ENCODE results near the gene PRKCA.

The PRKCA gene

GRCh38 chr17:66413559-66414520, 111.4 kb downstream of the PRKCA start:
- no peak for DNase-seq (ENCODE audit: low spot score)
- no peaks in the 10 kb centered on the region for H3K36me3 ChIP-seq (replicated peaks in 1 of 2; ENCODE audit: control insufficient read depth in 2 of 2, insufficient read depth in 2 of 2, low read length in 2 of 2)
- peaks cover 4% of the 10 kb centered on the region in 2 donors for H3K4me1 ChIP-seq (ENCODE audit: control insufficient read depth in 2 of 2, insufficient read depth in 1 of 2, low read depth in 1 of 2, low read length in 2 of 2)
- H4K8ac ChIP-seq (ENCODE audit: low read depth, low read length): no peak overlapping the region
- no peaks in the 10 kb centered on the region for H3K79me1 ChIP-seq (ENCODE audit: low read depth, low read length)
- no peak overlapping the region for H3K9ac ChIP-seq (ENCODE audit: low read depth, low read length, poor library complexity)
- no peak overlapping the region for H3K4ac ChIP-seq (ENCODE audit: low read length)
- no peak overlapping the region for H3K4me2 ChIP-seq (ENCODE audit: insufficient read depth, low read length, poor library complexity, severe bottlenecking)
- no peak overlapping the region for H2BK12ac ChIP-seq (ENCODE audit: low read length)
- no peak overlapping the region for H3K14ac ChIP-seq (ENCODE audit: low read length)
- no peak overlapping the region for H2BK15ac ChIP-seq (ENCODE audit: low read length)
- no peak overlapping the region for H3K23ac ChIP-seq (ENCODE audit: low read depth, low read length, poor library complexity)
- no peak overlapping the region for H2AK5ac ChIP-seq (ENCODE audit: low read depth, low read length)
- H2BK5ac ChIP-seq (ENCODE audit: low read length): no peak overlapping the region
- no peaks in the 10 kb centered on the region for H3K27me3 ChIP-seq (ENCODE audit: control insufficient read depth in 3 of 3, insufficient read depth in 3 of 3, low read depth in 1 of 3, low read length in 3 of 3)
- H2AFZ ChIP-seq (ENCODE audit: low read length): no peak overlapping the region
- H2BK120ac ChIP-seq (ENCODE audit: low read depth, low read length): no peak overlapping the region
- no peaks in the 10 kb centered on the region for H3K9me3 ChIP-seq (replicated peaks in 1 of 2; ENCODE audit: control insufficient read depth in 2 of 2, insufficient read depth in 1 of 2, low read depth in 1 of 2, low read length in 2 of 2)
- H4K91ac ChIP-seq (ENCODE audit: low read depth, low read length, poor library complexity): no peak overlapping the region
- no peak overlapping the region for H3K27ac ChIP-seq (replicated peaks; ENCODE audit: low read length)
- H3K18ac ChIP-seq (ENCODE audit: low read length): no peak overlapping the region
- no CpG with 5 or more reads among the region's 13 CpGs for WGBS, 2 donors (ENCODE audit: extremely low coverage in 2 of 2, insufficient read length in 2 of 2, insufficient replicate concordance in 1 of 2)
- H3K4me3 ChIP-seq (ENCODE audit: low read length in 2 of 2): no peak overlapping the region

- H3K27ac ChIP-seq (replicated peaks; ENCODE audit: low read length): no peak overlapping the region
- no peak overlapping the region for H2BK12ac ChIP-seq (ENCODE audit: low read length)
- H3K79me1 ChIP-seq (ENCODE audit: low read depth, low read length): no peaks in the 10 kb centered on the region
- H3K4me1 ChIP-seq (ENCODE audit: control insufficient read depth in 2 of 2, insufficient read depth in 1 of 2, low read depth in 1 of 2, low read length in 2 of 2): peaks cover 4% of the 10 kb centered on the region in 2 donors
- no peak overlapping the region for H3K18ac ChIP-seq (ENCODE audit: low read length)
- no peak for DNase-seq (ENCODE audit: low spot score)
- H3K36me3 ChIP-seq (replicated peaks in 1 of 2; ENCODE audit: control insufficient read depth in 2 of 2, insufficient read depth in 2 of 2, low read length in 2 of 2): no peaks in the 10 kb centered on the region
- H2BK120ac ChIP-seq (ENCODE audit: low read depth, low read length): no peak overlapping the region
- no peak overlapping the region for H3K14ac ChIP-seq (ENCODE audit: low read length)
- no peak overlapping the region for H2BK5ac ChIP-seq (ENCODE audit: low read length)
- H3K27me3 ChIP-seq (ENCODE audit: control insufficient read depth in 3 of 3, insufficient read depth in 3 of 3, low read depth in 1 of 3, low read length in 3 of 3): no peaks in the 10 kb centered on the region
- no peak overlapping the region for H2AFZ ChIP-seq (ENCODE audit: low read length)
- no peak overlapping the region for H2AK5ac ChIP-seq (ENCODE audit: low read depth, low read length)
- no peak overlapping the region for H3K9ac ChIP-seq (ENCODE audit: low read depth, low read length, poor library complexity)
- no peak overlapping the region for H3K4ac ChIP-seq (ENCODE audit: low read length)
- no peak overlapping the region for H4K8ac ChIP-seq (ENCODE audit: low read depth, low read length)
- WGBS, 2 donors (ENCODE audit: extremely low coverage in 2 of 2, insufficient read length in 2 of 2, insufficient replicate concordance in 1 of 2): no CpG with 5 or more reads among the region's 4 CpGs
- no peak overlapping the region for H3K4me2 ChIP-seq (ENCODE audit: insufficient read depth, low read length, poor library complexity, severe bottlenecking)
- no peak overlapping the region for H2BK15ac ChIP-seq (ENCODE audit: low read length)
- no peak overlapping the region for H4K91ac ChIP-seq (ENCODE audit: low read depth, low read length, poor library complexity)
- H3K23ac ChIP-seq (ENCODE audit: low read depth, low read length, poor library complexity): no peak overlapping the region
- H3K4me3 ChIP-seq (ENCODE audit: low read length in 2 of 2): no peak overlapping the region
- H3K9me3 ChIP-seq (replicated peaks in 1 of 2; ENCODE audit: control insufficient read depth in 2 of 2, insufficient read depth in 1 of 2, low read depth in 1 of 2, low read length in 2 of 2): no peaks in the 10 kb centered on the region
These were observed 112.3 kb downstream of the PRKCA start for GRCh38 chr17:66414561-66415175.

- H2BK15ac ChIP-seq (ENCODE audit: low read length): no peak overlapping the region
- no peak overlapping the region for H3K4me2 ChIP-seq (ENCODE audit: insufficient read depth, low read length, poor library complexity, severe bottlenecking)
- H2AK5ac ChIP-seq (ENCODE audit: low read depth, low read length): no peak overlapping the region
- no peaks in the 10 kb centered on the region for H3K79me1 ChIP-seq (ENCODE audit: low read depth, low read length)
- no peak overlapping the region for H4K91ac ChIP-seq (ENCODE audit: low read depth, low read length, poor library complexity)
- no CpG with 5 or more reads among the region's 11 CpGs for WGBS, 2 donors (ENCODE audit: extremely low coverage in 2 of 2, insufficient read length in 2 of 2, insufficient replicate concordance in 1 of 2)
- no peaks in the 10 kb centered on the region for H3K36me3 ChIP-seq (replicated peaks in 1 of 2; ENCODE audit: control insufficient read depth in 2 of 2, insufficient read depth in 2 of 2, low read length in 2 of 2)
- H3K4me1 ChIP-seq (ENCODE audit: control insufficient read depth in 2 of 2, insufficient read depth in 1 of 2, low read depth in 1 of 2, low read length in 2 of 2): peaks cover 4% of the 10 kb centered on the region in 2 donors
- no peak overlapping the region for H3K4ac ChIP-seq (ENCODE audit: low read length)
- H3K4me3 ChIP-seq (ENCODE audit: low read length in 2 of 2): peak overlapping the region in 1 of 2 donors; percentile 18
- H2BK120ac ChIP-seq (ENCODE audit: low read depth, low read length): no peak overlapping the region
- H3K9me3 ChIP-seq (replicated peaks in 1 of 2; ENCODE audit: control insufficient read depth in 2 of 2, insufficient read depth in 1 of 2, low read depth in 1 of 2, low read length in 2 of 2): no peaks in the 10 kb centered on the region
- no peak for DNase-seq (ENCODE audit: low spot score)
- no peak overlapping the region for H3K14ac ChIP-seq (ENCODE audit: low read length)
- H3K23ac ChIP-seq (ENCODE audit: low read depth, low read length, poor library complexity): no peak overlapping the region
- no peak overlapping the region for H3K9ac ChIP-seq (ENCODE audit: low read depth, low read length, poor library complexity)
- H2AFZ ChIP-seq (ENCODE audit: low read length): no peak overlapping the region
- H3K18ac ChIP-seq (ENCODE audit: low read length): peak overlapping the region; percentile 81
- no peak overlapping the region for H3K27ac ChIP-seq (replicated peaks; ENCODE audit: low read length)
- H4K8ac ChIP-seq (ENCODE audit: low read depth, low read length): no peak overlapping the region
- H2BK12ac ChIP-seq (ENCODE audit: low read length): no peak overlapping the region
- H2BK5ac ChIP-seq (ENCODE audit: low read length): no peak overlapping the region
- H3K27me3 ChIP-seq (ENCODE audit: control insufficient read depth in 3 of 3, insufficient read depth in 3 of 3, low read depth in 1 of 3, low read length in 3 of 3): no peaks in the 10 kb centered on the region
These were observed 113.2 kb downstream of the PRKCA start for GRCh38 chr17:66415366-66416206.

Measured in neuronal stem cell (in vitro differentiated cells).